ENCODE results near the gene MMP3.

- TF ChIP-seq CTCF (IDR thresholded peaks at IDR 0.05 in 2 of 3, conservative IDR thresholded peaks at IDR 0.05 in 1 of 3; ENCODE audit: borderline replicate concordance in 1 of 3, insufficient read depth in 1 of 3, low read depth in 2 of 3, low read length in 2 of 3) (no peak), EZH2 (IDR thresholded peaks at IDR 0.05) (no peak)
Measured at GRCh38 chr11:102791271-102792036, 52.0 kb downstream of the MMP3 start.

Data from HCT116 (cell line).